Neural cell (in vitro differentiated cells): ENCODE results near the gene SEMA4B.

Source experiments
- CTCF ChIP-seq: fragments of 450-650 bp; IDR thresholded peaks from 2 replicates; pipeline ENCODE4 v1.5.1; 2014; ENCODE audit warnings: antibody characterized with exemption, mild to moderate bottlenecking, moderate library complexity; ENCODE audit not compliant: poor library complexity, severe bottlenecking
- EP300 ChIP-seq: fragments of 450-650 bp; conservative IDR thresholded peaks from 2 replicates; pipeline ENCODE4 v1.6.1; 2014; ENCODE audit warnings: antibody characterized with exemption, mild to moderate bottlenecking, moderate library complexity; ENCODE audit not compliant: poor library complexity, severe bottlenecking
- EZH2 ChIP-seq: fragments of 200-600, 300-800 bp; shearing (Covaris generic), sonication (generic); IDR thresholded peaks from 2 replicates; pipeline ENCODE4 v1.6.1; 2014; ENCODE audit warnings: antibody characterized with exemption, low read length, borderline replicate concordance, mild to moderate bottlenecking; ENCODE audit not compliant: insufficient read depth, poor library complexity, severe bottlenecking
- POLR2AphosphoS5 ChIP-seq: IDR thresholded peaks from 2 replicates; pipeline ENCODE4 v1.6.1; 2012
- RAD21 ChIP-seq: fragments of 450-650 bp; conservative IDR thresholded peaks from 2 replicates; pipeline ENCODE4 v1.6.1; 2014; ENCODE audit warnings: antibody characterized with exemption, mild to moderate bottlenecking, moderate library complexity
- REST ChIP-seq: IDR thresholded peaks from 2 replicates; pipeline ENCODE4 v1.6.1; 2012; ENCODE audit warnings: borderline replicate concordance
- SMC3 ChIP-seq: fragments of 450-650 bp; conservative IDR thresholded peaks from 2 replicates; pipeline ENCODE4 v1.6.1; 2014; ENCODE audit warnings: antibody characterized with exemption, mild to moderate bottlenecking, moderate library complexity; ENCODE audit not compliant: poor library complexity
- TAF1 ChIP-seq: IDR thresholded peaks from 2 replicates; pipeline ENCODE4 v1.6.1; 2012; ENCODE audit warnings: low read depth

GRCh38 chr15:90187257-90187868 lies 13.8 kb upstream of the SEMA4B start:
- TF ChIP-seq CTCF (no peak), REST (no peak), EZH2 (no peak), EP300 (no peak), SMC3 (no peak), POLR2AphosphoS5 (no peak), TAF1 (no peak), RAD21 (no peak)
